ENCODE data around the gene TTC16. TPM values are rescaled to one million over a fixed set of nuclear protein-coding genes. Genes with fewer than 3 reads are reported as not detected.
A peak's percentile ranks its signal among the peaks of the same experiment; 100 is the strongest.

TTC16 gene
- total and polyA plus RNA-seq, 12 donors = under 0.01 to 1.0 (median 0.32) TPM; not detected in 2

DNA sequence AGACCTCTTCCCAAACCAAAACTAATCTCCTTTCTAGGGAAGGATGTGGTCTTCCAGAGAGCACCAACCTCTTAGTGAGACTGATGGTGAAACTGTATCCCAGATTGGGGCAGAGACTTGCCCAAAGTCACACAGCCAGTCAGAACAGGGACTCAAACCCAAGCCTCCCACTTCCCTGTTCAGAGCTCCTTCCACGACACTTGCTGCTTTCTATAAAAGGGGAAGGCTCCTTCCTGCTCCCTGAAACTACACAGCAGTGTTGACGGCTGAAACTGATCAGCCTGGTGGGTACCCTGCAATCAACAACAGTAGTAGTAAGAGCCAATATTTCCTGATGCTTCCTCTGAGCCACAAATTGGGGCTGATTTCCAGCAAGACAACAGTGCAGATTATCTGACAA, 17.7 kb downstream of the TTC16 start:
- intact Hi-C loops (cut with DNase I) = loop anchor here (2.0 to 10.0 kb wide), 4 partner anchors 141 to 229 kb away; no protein-coding TSS in a partner anchor
- 64 to 91% (median 79%) methylated on average over 2 of the region's 2 CpGs for WGBS, 4 donors
- Histone ChIP-seq H3K4me1 (replicated peaks in 1 of 2) (peaks cover 6 to 13% of the 10 kb centered on the region in 2 donors), H3K27ac (no peak overlapping the region), H3K9me3 (replicated peaks in 1 of 3) (no peaks in the 10 kb centered on the region), H3K27me3 (no peaks in the 10 kb centered on the region), H3K36me3 (replicated peaks in 1 of 2) (peaks cover 0 to 20% of the 10 kb centered on the region in 2 donors), H3K4me3 (no peak overlapping the region)
- DNase-seq = no peak
- TF ChIP-seq CTCF (IDR thresholded peaks at IDR 0.05) = no peak
- TF ChIP-seq POLR2A (IDR thresholded peaks at IDR 0.05) = no peak

- Histone ChIP-seq H3K27ac (peak overlapping the region in 3 of 5 donors; percentile 89 to 95 (median 93)), H3K9me3 (replicated peaks in 1 of 3) (no peaks in the 10 kb centered on the region), H3K27me3 (no peaks in the 10 kb centered on the region), H3K36me3 (replicated peaks in 1 of 2) (peaks cover 0 to 20% of the 10 kb centered on the region in 2 donors), H3K4me1 (replicated peaks in 1 of 2) (peaks cover 6 to 13% of the 10 kb centered on the region in 2 donors), H3K4me3 (peak overlapping the region in 2 of 4 donors; percentile 76 to 82)
- no peak for TF ChIP-seq CTCF (IDR thresholded peaks at IDR 0.05)
- no peak for TF ChIP-seq POLR2A (IDR thresholded peaks at IDR 0.05)
- intact Hi-C loops (cut with DNase I) = loop anchor here (2.0 to 10.0 kb wide), 4 partner anchors 142 to 229 kb away; no protein-coding TSS in a partner anchor
- DNase-seq = peak in 1 of 7 donors; percentile 48
- WGBS, 4 donors = 33 to 54% (median 44%) methylated on average over 11 to 22 of the region's 22 CpGs
These were observed 18.4 kb downstream of the TTC16 start for GRCh38 chr9:127734247-127734746.

- DNase-seq = peak; percentile 97 to 99 (median 98)
- peak within 1 kb of the TSS; percentile 71 to 95 (median 89) for H3K27ac ChIP-seq
- peaks cover 0 to 20% of the 10 kb centered on the region in 2 donors for H3K36me3 ChIP-seq (replicated peaks in 1 of 2)
- H3K4me1 ChIP-seq (replicated peaks in 1 of 2) = peaks cover 6 to 13% of the 10 kb centered on the region in 2 donors
- H3K27me3 ChIP-seq = no peaks in the 10 kb centered on the region
- no peaks in the 10 kb centered on the region for H3K9me3 ChIP-seq (replicated peaks in 1 of 3)
- peak within 1 kb of the TSS; percentile 18 to 82 (median 54) for H3K4me3 ChIP-seq
- TF ChIP-seq POLR2A (IDR thresholded peaks at IDR 0.05) (peak; percentile 88 to 94), CTCF (IDR thresholded peaks at IDR 0.05) (peak; percentile 92 to 99 (median 98))
- WGBS, 4 donors = 0 to 1% (median 0%) methylated on average over 11 to 76 of the region's 76 CpGs
- intact Hi-C loops (cut with DNase I) = loop anchor here (2.0 to 10.0 kb wide), 5 partner anchors 143 to 230 kb away; no protein-coding TSS in a partner anchor
These were observed 19.1 kb downstream of the TTC16 start, which contains the start of gene TOR2A for GRCh38 chr9:127734747-127735529. TSS of gene TOR2A (minus strand) at chr9:127735294. CDS start at chr9:127735270, 24 bp downstream.

- Histone ChIP-seq H3K4me1 (replicated peaks in 1 of 2) (peaks cover 6 to 18% of the 10 kb centered on the region in 2 donors), H3K27me3 (no peaks in the 10 kb centered on the region), H3K36me3 (replicated peaks in 1 of 2) (peaks cover 0 to 20% of the 10 kb centered on the region in 2 donors), H3K9me3 (replicated peaks in 1 of 3) (no peaks in the 10 kb centered on the region), H3K4me3 (no peak overlapping the region), H3K27ac (no peak overlapping the region)
- TF ChIP-seq POLR2A (IDR thresholded peaks at IDR 0.05) (no peak), CTCF (IDR thresholded peaks at IDR 0.05) (no peak)
- intact Hi-C loops (cut with DNase I) = loop anchor here (2.0 to 10.0 kb wide), 3 partner anchors 145 to 231 kb away; no protein-coding TSS in a partner anchor
- 23 to 32% (median 27%) methylated on average over 13 to 15 of the region's 15 CpGs for WGBS, 4 donors
- DNase-seq = no peak
These were observed 19.8 kb downstream of the TTC16 start for GRCh38 chr9:127735530-127736185.
